ENCODE results near the gene ETV3L.

Gene ETV3L

DNA sequence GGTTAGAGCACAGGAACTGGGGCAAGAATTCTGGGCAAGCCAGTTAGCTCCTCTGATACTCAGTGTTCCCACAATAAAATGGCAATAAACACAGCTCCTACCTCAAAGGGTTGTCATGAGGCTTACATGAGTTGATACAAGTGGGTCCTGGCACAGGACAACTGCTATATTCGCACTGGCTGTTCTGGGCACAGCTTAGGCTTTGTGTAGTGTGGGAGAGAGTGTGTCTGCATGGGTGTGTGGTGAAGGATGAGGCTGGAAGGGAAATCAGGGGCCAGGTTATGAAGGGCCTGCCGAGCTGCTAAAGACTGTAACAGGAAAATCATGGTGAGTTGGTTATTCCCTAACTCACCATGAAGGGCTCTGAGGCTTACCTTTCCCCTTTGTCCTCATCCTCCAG, 19.8 kb upstream of the ETV3L start:
- no peak for DNase-seq (ENCODE audit: low spot score)
- H3K27ac ChIP-seq, result no peak overlapping the region
- ChIA-PET CTCF (no interaction called here), POLR2A (ENCODE audit: low non-redundant PET) (no interaction called here)
- no peak for TF ChIP-seq CTCF (conservative IDR thresholded peaks at IDR 0.05; ENCODE audit: low read depth)

- no peak for DNase-seq (ENCODE audit: low spot score)
- no peak overlapping the region for H3K27ac ChIP-seq
- ChIA-PET CTCF (no interaction called here), POLR2A (ENCODE audit: low non-redundant PET) (no interaction called here)
- TF ChIP-seq CTCF (conservative IDR thresholded peaks at IDR 0.05; ENCODE audit: low read depth), result no peak
Measured at GRCh38 chr1:157119008-157119407, 19.4 kb upstream of the ETV3L start.

- H3K27ac ChIP-seq, result no peak overlapping the region
- DNase-seq (ENCODE audit: low spot score), result no peak
- POLR2A ChIA-PET (ENCODE audit: low non-redundant PET), result no interaction called here
- TF ChIP-seq CTCF (conservative IDR thresholded peaks at IDR 0.05; ENCODE audit: low read depth), result no peak
- CTCF ChIA-PET, result no interaction called here
Measured at GRCh38 chr1:157117527-157118057, 18.0 kb upstream of the ETV3L start.

DNA sequence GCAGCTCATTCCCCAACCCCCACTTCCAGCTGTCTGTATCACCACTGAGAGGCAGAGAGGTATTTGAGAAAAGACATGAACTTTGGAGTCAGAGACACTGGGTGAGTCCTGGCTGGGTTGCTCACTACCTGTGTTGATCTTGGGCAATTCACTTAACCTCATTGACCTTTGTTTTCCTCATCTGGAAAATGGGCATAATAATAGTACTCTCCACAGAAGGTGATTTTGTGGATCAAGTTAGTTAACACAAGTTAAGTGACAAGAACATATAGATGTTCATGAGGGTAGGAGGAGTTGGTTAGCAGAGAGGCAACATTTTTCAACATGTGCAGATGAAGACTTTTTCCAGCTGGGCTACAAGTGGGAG, 17.1 kb upstream of the ETV3L start:
- ChIA-PET CTCF (interaction anchor here (0.7 kb wide), 1 partner anchor 461 kb away, joined by 3 read pairs; no protein-coding TSS in a partner anchor), POLR2A (ENCODE audit: low non-redundant PET) (no interaction called here)
- TF ChIP-seq CTCF (conservative IDR thresholded peaks at IDR 0.05; ENCODE audit: low read depth), result no peak
- H3K27ac ChIP-seq, result no peak overlapping the region
- no peak for DNase-seq (ENCODE audit: low spot score)

- DNase-seq (ENCODE audit: low spot score), result no peak
- H3K27ac ChIP-seq, result no peak overlapping the region
- no peak for TF ChIP-seq CTCF (conservative IDR thresholded peaks at IDR 0.05; ENCODE audit: low read depth)
- ChIA-PET CTCF (interaction anchor here (0.7 kb wide), 1 partner anchor 461 kb away, joined by 3 read pairs; no protein-coding TSS in a partner anchor), POLR2A (ENCODE audit: low non-redundant PET) (no interaction called here)
Measured at GRCh38 chr1:157115851-157116736, 16.5 kb upstream of the ETV3L start.

DNA sequence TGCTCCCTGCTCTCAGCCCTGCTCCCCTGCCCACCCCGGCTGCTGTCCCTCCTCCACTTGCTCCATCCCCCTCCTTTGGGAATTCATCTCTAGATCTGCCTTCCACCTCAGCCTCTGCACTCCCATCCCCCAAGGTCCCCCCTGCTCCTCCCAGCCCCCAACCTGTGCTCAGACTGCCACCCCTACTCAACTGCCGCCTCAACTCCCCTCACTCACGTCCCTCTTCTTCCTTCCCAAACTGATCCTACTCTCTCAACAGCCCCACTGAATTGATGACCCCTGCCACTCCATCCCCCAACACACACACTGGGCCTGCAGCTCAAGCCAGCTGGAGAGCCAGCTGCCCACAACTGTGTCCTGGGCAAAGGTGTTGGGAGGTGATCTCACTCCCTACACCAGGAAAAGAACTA, 15.8 kb upstream of the ETV3L start:
- ChIA-PET CTCF (no interaction called here), POLR2A (ENCODE audit: low non-redundant PET) (no interaction called here)
- TF ChIP-seq CTCF (conservative IDR thresholded peaks at IDR 0.05; ENCODE audit: low read depth), result no peak
- no peak for DNase-seq (ENCODE audit: low spot score)
- H3K27ac ChIP-seq, result no peak overlapping the region

Measured in RWPE1 (cell line).